GM21576 (cell line): ENCODE data around the gene POLE4.

Experiments
- ATAC-seq: cut with Tn5 transposase; IDR thresholded peaks from one replicate; pipeline ENCODE4 v1.9.1; 2021; ENCODE audit warnings: mild to moderate bottlenecking, moderate library complexity; ENCODE audit not compliant: unreplicated experiment

Gene POLE4

GRCh38 chr2:74985978-74986609, 27.7 kb downstream of the POLE4 start:
- ATAC-seq: no peak

GRCh38 chr2:74991977-74992376, 33.5 kb downstream of the POLE4 start:
- no peak for ATAC-seq

GRCh38 chr2:74999468-74999867, 41.0 kb downstream of the POLE4 start:
- ATAC-seq: no peak

- no peak for ATAC-seq
Measured at GRCh38 chr2:75002007-75002406, 43.6 kb downstream of the POLE4 start.

- no peak for ATAC-seq
Measured at GRCh38 chr2:75003276-75003675, 44.8 kb downstream of the POLE4 start.

GRCh38 chr2:75003773-75004172, 45.3 kb downstream of the POLE4 start:
- no peak for ATAC-seq

- ATAC-seq: no peak
Measured at GRCh38 chr2:75006041-75006440, 47.6 kb downstream of the POLE4 start.

GRCh38 chr2:75007061-75007460, 48.6 kb downstream of the POLE4 start:
- ATAC-seq: no peak

GRCh38 chr2:75007819-75008218, 49.4 kb downstream of the POLE4 start:
- no peak for ATAC-seq

- no peak for ATAC-seq
Measured at GRCh38 chr2:75010571-75010970, 52.1 kb downstream of the POLE4 start.

- ATAC-seq: no peak
Measured at GRCh38 chr2:75012080-75012479, 53.6 kb downstream of the POLE4 start.

- no peak for ATAC-seq
Measured at GRCh38 chr2:75018162-75018561, 59.7 kb downstream of the POLE4 start.
